HG02884 (cell line): ENCODE results near the gene TTLL11.

ENCODE experiments used
- ATAC-seq: cut with Tn5 transposase; IDR thresholded peaks from one replicate; pipeline ENCODE4 v1.9.1; 2021; ENCODE audit warnings: mild to moderate bottlenecking, moderate library complexity; ENCODE audit not compliant: unreplicated experiment

Gene TTLL11

GRCh38 chr9:121862371-121863332, 230.5 kb downstream of the TTLL11 start:
- ATAC-seq = no peak

GRCh38 chr9:121861501-121862180, 231.5 kb downstream of the TTLL11 start:
- no peak for ATAC-seq

GRCh38 chr9:121860744-121861143, 232.4 kb downstream of the TTLL11 start:
- no peak for ATAC-seq

DNA sequence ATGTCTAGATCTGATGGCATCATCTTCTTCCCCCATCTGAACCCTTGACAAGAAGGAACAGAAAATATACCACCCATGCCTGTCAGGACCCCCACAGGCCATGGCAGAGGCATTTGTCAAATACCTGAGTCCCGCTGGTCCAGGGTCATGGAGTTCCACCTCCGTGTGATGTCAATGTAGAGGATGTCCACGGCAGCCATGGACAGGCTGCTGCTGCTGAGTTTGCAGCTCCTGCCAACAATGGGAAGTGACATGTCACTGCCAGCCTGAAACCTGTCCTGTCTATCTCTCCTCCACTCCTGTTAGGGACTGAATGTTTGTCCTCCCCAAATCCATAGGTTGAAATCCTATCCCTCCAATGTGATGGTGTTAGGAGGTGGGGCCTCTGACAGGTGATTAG, 232.9 kb downstream of the TTLL11 start:
- ATAC-seq = no peak

DNA sequence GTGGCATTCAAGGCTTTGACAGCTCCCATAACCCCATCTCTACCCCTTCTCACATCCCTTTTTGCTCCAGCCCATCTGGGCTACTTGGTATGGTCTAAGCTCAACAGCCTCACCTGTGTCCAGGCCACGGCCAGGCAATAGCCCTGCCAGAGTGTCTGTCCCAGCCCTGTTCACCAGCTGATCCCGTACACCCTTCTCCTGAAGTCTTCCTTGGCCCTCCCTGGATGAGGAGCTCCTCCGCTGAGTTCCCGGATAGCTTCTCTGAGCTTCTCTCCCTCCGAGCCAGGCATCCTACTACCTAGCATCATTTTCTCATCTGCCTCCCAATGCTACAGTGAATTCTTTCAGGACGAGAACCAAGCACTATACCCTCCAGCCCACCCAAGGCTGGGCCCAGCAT, 233.5 kb downstream of the TTLL11 start:
- no peak for ATAC-seq

DNA sequence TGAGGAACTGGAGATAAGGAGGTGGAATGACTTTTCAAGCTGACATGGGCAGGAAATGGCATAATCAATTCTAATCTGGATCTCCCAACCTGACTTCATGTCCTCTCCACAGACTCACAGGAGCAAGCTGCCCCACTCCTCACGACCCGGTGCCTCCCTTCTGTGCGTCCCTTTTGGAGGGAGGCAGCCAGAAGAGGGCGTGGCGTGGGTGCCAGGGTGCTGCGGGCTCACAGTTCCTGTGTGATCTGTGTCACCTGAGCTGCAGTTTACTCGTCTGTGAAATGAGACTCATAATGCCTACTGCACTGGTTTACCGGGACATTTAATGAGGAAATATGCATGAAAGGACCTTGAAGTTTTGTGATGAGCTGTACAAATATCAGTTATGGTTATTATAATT, 234.3 kb downstream of the TTLL11 start:
- no peak for ATAC-seq

- ATAC-seq = no peak
Observed at GRCh38 chr9:121857928-121858327, 235.2 kb downstream of the TTLL11 start.

GRCh38 chr9:121855476-121855875, 237.6 kb downstream of the TTLL11 start:
- no peak for ATAC-seq

DNA sequence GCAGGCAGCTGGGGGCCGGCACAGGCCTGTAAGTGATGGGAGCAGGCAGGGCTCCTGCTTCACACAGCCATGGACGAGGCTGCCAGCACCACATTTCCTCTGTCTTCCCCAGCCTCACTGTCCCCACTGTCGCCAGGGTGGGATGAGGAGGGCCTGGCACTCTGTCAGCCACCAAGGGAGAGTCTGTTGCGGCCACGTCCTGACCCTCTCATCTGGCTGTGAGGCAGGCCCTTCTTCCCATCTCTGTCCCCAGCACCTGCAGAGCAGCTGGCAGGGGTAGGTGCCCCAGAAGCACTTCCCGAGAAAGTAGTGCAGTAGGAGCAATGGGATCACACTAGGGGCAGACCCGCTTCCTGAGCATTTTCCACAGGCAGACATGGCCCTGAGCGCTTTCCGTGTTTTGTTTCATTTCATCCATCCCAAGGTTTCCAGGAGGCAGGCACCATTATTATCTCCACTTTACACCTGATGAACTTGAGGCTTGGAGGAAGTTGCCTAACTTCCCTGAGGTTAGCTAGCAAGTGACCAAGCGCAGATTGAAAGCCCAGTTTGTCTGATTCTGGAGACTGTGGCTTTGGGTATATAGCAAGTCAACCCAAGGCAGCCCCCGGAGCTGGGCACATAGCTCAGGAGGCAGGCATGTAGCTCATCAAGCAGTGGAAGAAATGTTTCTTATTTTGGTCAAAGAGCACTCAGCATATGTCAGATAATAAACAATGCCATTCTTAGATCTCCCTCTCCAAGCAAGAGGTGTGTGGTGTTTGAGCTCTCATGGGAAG, 239.3 kb downstream of the TTLL11 start:
- ATAC-seq = no peak

DNA sequence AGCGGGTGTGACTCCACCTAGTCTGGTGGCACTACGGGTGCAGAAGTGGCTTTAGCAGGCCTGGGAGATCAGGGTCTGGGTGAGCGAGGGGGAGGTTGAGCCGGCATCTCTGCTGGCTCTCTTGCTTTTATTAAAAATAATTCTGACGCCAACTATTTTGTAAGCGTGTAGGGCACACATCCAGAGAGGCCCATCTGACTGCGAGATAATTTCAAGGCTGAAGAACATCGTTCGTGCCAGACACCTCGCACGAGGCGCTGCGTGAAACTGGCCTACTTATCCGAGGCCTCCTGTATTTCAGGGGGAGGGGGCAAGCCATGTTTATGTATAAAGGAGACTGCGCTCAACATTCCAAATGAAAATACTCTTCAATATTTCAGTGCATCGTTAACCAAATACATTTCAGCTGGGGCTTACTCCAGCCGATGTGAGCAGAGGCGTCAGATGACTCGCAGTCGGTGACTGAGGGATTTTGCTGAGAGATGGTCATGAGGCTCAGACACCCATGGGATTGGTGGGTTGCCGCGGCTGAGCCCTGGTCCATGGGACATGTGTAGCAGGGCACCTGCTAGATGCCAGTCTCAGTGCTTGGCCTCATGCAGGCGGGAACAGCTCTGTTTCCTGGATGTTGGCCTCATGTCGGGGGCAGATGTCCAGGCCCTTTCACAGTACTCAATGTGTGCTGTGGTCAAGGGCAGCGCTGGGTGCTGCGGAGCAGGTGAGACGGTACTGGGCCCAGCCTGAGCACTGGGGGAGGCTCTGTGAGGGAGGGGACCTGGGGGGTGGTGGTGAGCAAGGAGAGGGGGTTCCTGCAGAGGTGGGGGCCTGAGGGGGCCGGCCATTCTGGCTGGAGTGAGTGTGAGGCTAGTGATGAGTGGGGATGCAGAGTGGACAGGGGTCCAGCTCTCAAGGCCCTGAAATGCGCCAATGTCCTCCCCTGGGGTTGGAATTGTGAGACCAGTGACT, 240.2 kb downstream of the TTLL11 start:
- no peak for ATAC-seq

DNA sequence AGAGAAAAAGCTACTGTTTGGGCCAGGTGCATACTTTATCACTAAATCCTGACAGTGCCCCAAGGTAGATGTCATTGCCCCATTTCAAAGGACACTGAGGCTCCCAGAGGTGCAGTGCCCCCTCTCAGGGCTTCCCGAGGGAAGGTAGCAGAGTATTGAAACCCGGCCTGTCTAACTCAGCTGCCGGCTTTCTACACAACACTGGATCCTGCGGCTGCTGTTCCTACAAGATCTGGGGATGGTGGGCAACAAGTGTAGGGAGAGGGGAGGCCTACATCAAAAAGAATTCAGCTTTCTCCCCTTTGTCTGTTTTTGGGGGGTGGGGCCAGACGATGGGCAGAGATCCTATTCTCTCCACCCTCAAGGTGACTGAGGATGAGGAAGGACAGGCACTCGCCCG, 240.9 kb downstream of the TTLL11 start:
- ATAC-seq = no peak

DNA sequence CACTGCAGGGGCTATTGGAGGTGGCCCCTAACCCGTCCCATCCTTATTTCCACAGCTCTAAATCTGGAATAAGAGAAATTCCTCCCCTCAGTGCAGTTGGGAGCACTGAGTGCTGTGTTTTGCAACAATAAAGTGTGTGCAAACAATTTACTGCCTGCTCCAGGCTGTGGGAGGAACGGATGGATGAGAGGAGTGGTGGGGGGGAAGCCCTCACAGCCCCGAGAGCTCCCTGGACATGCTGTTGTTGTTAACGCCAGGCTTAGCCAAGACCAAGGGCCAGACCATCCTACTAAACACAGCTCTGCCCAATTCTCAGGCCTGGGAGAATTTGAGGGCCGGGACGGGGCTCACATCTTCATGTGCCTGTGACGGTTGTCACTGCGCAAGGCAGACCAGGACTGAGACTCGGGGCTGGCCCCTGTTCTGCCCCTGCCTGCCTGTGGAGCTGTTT, 241.4 kb downstream of the TTLL11 start:
- no peak for ATAC-seq

DNA sequence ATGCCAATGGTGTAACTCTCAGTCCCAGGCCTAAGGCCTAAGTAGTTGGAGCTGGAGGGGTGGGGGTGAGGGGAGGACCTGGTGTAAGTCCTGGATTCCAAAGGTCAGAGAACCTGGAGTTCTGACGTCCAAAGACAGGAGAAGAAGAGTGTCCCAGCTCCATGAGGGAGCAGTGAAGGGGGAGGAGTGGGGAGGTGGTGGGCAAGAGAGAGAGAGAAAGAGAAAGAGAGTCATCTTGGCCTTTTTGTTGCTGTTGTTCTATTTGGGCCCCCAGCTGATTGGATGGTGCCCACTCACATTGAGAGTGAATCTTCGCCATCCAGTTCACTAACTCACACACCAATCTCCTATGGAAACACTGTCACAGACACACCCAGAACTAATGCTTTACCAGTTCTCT, 242.7 kb downstream of the TTLL11 start:
- no peak for ATAC-seq

DNA sequence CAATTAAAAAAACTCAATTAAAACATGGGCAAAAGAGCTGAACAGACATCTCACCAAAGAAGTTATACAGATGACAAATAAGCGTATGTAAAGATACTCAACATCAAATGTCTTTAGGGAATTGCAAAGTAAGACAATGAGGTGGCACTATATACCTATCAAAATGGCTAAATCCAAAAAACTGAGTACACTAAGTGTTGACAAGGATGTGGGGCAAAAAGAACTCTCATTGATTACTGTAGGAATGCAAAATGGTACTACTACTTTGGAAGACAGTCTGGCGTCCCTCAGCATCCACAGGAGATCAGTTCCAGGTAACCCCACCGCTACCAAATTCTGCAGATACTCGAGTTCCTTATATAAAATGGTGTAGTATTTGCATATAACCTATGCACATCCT, 243.6 kb downstream of the TTLL11 start:
- no peak for ATAC-seq

GRCh38 chr9:121844562-121844961, 248.5 kb downstream of the TTLL11 start:
- ATAC-seq = no peak

DNA sequence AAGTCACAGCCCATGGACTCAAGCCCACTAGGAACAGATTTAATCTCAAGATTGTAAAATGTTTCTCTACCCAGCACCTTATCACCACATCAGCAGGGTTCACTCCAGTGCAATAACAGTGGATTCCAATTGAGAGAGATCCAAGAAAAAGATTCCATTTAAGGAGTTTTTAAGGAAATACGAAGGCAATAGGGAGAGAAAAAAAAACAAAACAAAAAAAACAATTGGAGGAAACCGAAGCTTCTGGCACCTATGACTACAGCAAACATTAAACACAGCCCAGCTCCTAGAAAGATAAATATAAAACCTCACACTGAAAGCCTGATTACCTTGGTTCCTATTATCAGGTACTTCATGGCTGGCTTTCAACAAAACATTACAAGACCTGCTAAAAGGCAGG, 249.0 kb downstream of the TTLL11 start:
- no peak for ATAC-seq

DNA sequence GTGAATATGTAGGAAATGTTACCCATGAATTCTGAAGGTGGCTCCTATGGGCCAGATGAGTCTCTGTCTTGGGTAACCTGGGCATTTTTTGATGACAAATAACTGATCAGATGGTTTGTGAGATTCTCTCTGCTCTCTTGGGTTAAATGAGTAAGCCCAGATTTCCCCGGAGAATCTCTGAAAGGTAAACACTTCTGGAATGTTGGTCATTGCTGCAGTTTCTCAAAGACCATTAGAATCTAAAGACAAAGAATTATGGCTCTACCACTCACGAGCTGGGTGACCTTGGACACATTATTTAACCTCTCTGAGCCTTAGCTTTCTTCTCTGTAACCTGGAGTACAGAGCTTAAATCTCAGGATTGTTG, 250.5 kb downstream of the TTLL11 start:
- ATAC-seq = no peak

DNA sequence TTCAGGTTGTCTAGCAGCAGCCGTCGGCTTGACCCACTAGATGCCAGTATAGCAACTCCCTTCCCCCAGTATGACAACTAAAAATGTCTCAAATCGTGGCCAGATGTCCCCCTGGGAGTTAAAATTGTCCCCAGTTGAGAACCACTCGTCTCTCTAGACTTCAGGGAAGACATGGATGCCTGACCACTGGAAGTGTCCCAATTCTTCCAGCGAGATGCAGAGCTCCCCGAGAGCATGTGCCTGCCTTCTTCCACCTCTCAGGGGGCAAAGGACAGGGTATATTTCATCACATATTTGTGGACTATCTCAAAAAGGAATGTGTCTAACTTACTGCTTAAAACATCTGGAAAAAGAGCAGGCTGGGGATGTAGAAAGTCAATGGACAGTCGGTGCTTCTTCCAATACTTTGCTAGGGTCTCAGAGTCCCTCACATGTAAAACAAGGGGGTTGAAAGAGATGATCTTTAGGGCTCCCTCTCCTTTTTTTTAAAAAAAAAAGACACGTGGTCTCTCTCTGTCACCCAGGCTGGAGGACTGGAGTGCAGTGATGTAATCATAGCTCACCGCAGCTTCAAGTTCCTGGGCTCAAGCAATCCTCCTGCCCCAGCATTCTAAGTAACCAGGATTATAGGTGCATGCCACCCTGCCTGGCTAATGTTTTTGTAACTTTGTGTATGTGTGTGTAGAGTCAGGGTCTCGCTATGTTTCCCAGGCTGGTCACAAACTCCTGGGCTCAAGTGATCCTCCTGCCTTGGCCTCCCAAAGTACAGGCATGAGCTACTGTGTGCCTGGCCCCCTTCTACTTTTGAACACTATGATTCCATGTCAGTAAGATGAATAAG, 251.1 kb downstream of the TTLL11 start:
- no peak for ATAC-seq
